GM12878 (cell line): ENCODE measurements around the gene ANKRD44.

Source experiments
- ATF7 ChIP-seq: fragments of 450-650 bp; IDR thresholded peaks from 2 replicates; pipeline ENCODE4 v1.6.1; 2016; ENCODE audit warnings: low read depth, mild to moderate bottlenecking
- CBX5 ChIP-seq: sonication (generic); IDR thresholded peaks from 2 replicates; pipeline ENCODE4 v1.6.1; 2016; ENCODE audit warnings: low read depth, moderate library complexity, mild to moderate bottlenecking, inconsistent platforms
- CEBPZ ChIP-seq: fragments of 150-350 bp; IDR thresholded peaks from 2 replicates; pipeline ENCODE4 v1.6.1; 2016; ENCODE audit warnings: low read depth, low read length
- EP300 ChIP-seq, 2 experiments: fragments of 150-350 bp in 1 of 2; IDR thresholded peaks; 2 replicates each; pipeline ENCODE4 v1.6.1; 2011 to 2012; ENCODE audit warnings: low read depth in 2 of 2, low read length in 2 of 2, borderline replicate concordance in 1 of 2, improper control_type of control experiment in 1 of 2, inconsistent platforms in 1 of 2; ENCODE audit not compliant: control insufficient read depth in 1 of 2
- MEF2B ChIP-seq: fragments of 450-650 bp; IDR thresholded peaks from 2 replicates; pipeline ENCODE4 v1.6.1; 2018; ENCODE audit warnings: mild to moderate bottlenecking, moderate library complexity; ENCODE audit not compliant: partially characterized antibody, poor library complexity, severe bottlenecking
- MYC ChIP-seq: IDR thresholded peaks from 2 replicates; pipeline ENCODE4 v1.6.1; 2011; ENCODE audit warnings: mild to moderate bottlenecking, low read length, moderate library complexity, inconsistent platforms; ENCODE audit not compliant: insufficient read depth, insufficient replicate concordance, insufficient read length, severe bottlenecking
- SMARCA5 ChIP-seq: fragments of 450-650 bp; IDR thresholded peaks from 2 replicates; pipeline ENCODE4 v1.6.1; 2017; ENCODE audit warnings: mild to moderate bottlenecking
- TF ChIP-seq, protein P1 (sequence below), 3 experiments: IDR thresholded peaks in 2 of 3; conservative IDR thresholded peaks in 1 of 3; 2 replicates each; pipeline ENCODE4 v1.5.1; 2011; ENCODE audit warnings: low read depth in 3 of 3, low read length in 3 of 3, mild to moderate bottlenecking in 3 of 3, control low read depth in 2 of 3, moderate library complexity in 2 of 3, inconsistent platforms in 1 of 3, mixed read lengths in 1 of 3; ENCODE audit not compliant: control insufficient read depth in 2 of 3, insufficient read depth in 1 of 3; ENCODE audit errors: extremely low read depth in 1 of 3
- TF ChIP-seq, protein P2 (sequence below): IDR thresholded peaks from 2 replicates; pipeline ENCODE4 v1.6.1; 2012; ENCODE audit warnings: low read length, inconsistent platforms
- TF ChIP-seq, protein P3 (sequence below): IDR thresholded peaks from 2 replicates; pipeline ENCODE4 v1.6.1; 2012; ENCODE audit warnings: mild to moderate bottlenecking, low read depth, low read length

- TF ChIP-seq, protein P1, sequence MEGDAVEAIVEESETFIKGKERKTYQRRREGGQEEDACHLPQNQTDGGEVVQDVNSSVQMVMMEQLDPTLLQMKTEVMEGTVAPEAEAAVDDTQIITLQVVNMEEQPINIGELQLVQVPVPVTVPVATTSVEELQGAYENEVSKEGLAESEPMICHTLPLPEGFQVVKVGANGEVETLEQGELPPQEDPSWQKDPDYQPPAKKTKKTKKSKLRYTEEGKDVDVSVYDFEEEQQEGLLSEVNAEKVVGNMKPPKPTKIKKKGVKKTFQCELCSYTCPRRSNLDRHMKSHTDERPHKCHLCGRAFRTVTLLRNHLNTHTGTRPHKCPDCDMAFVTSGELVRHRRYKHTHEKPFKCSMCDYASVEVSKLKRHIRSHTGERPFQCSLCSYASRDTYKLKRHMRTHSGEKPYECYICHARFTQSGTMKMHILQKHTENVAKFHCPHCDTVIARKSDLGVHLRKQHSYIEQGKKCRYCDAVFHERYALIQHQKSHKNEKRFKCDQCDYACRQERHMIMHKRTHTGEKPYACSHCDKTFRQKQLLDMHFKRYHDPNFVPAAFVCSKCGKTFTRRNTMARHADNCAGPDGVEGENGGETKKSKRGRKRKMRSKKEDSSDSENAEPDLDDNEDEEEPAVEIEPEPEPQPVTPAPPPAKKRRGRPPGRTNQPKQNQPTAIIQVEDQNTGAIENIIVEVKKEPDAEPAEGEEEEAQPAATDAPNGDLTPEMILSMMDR (IDR thresholded peaks at IDR 0.05 in 2 of 3, conservative IDR thresholded peaks at IDR 0.05 in 1 of 3; ENCODE audit: control insufficient read depth in 2 of 3, extremely low read depth in 1 of 3, insufficient read depth in 1 of 3, low read depth in 3 of 3, low read length in 3 of 3), result no peak
- TF ChIP-seq EP300 (IDR thresholded peaks at IDR 0.05; ENCODE audit: borderline replicate concordance in 1 of 2, control insufficient read depth in 1 of 2, low read depth in 2 of 2, low read length in 2 of 2) (no peak), CEBPZ (no peak), ATF7 (no peak), MEF2B (no peak), SMARCA5 (no peak), MYC (no peak), CBX5 (no peak)
- TF ChIP-seq, protein P2, sequence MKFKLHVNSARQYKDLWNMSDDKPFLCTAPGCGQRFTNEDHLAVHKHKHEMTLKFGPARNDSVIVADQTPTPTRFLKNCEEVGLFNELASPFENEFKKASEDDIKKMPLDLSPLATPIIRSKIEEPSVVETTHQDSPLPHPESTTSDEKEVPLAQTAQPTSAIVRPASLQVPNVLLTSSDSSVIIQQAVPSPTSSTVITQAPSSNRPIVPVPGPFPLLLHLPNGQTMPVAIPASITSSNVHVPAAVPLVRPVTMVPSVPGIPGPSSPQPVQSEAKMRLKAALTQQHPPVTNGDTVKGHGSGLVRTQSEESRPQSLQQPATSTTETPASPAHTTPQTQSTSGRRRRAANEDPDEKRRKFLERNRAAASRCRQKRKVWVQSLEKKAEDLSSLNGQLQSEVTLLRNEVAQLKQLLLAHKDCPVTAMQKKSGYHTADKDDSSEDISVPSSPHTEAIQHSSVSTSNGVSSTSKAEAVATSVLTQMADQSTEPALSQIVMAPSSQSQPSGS, result no peak
- TF ChIP-seq, protein P3, sequence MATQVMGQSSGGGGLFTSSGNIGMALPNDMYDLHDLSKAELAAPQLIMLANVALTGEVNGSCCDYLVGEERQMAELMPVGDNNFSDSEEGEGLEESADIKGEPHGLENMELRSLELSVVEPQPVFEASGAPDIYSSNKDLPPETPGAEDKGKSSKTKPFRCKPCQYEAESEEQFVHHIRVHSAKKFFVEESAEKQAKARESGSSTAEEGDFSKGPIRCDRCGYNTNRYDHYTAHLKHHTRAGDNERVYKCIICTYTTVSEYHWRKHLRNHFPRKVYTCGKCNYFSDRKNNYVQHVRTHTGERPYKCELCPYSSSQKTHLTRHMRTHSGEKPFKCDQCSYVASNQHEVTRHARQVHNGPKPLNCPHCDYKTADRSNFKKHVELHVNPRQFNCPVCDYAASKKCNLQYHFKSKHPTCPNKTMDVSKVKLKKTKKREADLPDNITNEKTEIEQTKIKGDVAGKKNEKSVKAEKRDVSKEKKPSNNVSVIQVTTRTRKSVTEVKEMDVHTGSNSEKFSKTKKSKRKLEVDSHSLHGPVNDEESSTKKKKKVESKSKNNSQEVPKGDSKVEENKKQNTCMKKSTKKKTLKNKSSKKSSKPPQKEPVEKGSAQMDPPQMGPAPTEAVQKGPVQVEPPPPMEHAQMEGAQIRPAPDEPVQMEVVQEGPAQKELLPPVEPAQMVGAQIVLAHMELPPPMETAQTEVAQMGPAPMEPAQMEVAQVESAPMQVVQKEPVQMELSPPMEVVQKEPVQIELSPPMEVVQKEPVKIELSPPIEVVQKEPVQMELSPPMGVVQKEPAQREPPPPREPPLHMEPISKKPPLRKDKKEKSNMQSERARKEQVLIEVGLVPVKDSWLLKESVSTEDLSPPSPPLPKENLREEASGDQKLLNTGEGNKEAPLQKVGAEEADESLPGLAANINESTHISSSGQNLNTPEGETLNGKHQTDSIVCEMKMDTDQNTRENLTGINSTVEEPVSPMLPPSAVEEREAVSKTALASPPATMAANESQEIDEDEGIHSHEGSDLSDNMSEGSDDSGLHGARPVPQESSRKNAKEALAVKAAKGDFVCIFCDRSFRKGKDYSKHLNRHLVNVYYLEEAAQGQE, result no peak
Observed at GRCh38 chr2:197223451-197223850, 87.1 kb downstream of the ANKRD44 start.
